GM21717 (cell line): ENCODE measurements around the gene PNPLA8.

Experiments used
- ATAC-seq: cut with Tn5 transposase; IDR thresholded peaks from one replicate; pipeline ENCODE4 v1.9.1; 2021; ENCODE audit warnings: mild to moderate bottlenecking, moderate library complexity; ENCODE audit not compliant: unreplicated experiment

PNPLA8 gene

DNA sequence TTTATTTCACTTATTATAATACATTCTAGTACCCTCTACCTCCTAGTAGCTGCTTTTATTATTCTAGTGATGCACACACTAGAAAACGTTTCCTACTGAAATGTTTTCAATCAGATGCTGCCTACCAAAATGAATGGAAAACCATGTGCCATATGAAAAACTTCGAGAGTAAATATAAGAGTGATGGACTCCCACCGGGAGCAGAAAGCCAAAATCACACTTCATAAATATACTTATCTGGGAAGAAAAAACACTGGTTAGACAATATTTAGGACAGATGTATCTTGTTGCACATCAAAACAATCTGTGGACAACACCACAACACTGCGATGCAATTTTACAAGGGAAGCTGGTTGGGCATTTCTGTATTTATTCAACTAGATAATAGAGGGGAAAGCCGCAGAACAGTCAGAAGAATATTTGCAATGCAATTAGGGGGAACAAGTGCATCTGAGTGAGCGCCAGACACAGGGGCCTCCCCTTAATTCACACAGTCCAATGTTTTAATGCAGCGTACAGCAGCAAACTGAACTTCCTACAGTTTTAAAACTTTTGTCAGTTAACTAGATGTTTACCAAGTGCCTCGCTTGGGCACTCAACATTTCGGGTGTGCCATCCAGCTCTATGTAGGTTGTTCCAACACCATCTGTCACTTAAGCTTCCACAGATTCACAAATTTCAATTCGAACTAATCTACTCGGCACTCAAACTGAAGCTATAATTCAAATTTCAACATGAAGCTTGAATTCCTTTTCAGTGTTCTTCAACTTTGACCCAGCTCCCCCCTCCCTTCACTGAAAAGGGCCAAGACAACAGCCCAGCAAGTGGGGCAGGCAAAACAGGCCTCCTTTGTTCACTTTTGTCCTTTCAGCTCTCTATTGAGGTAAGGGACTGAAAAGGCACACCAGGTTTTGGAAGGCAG lies 77.1 kb downstream of the PNPLA8 start:
- ATAC-seq = no peak

DNA sequence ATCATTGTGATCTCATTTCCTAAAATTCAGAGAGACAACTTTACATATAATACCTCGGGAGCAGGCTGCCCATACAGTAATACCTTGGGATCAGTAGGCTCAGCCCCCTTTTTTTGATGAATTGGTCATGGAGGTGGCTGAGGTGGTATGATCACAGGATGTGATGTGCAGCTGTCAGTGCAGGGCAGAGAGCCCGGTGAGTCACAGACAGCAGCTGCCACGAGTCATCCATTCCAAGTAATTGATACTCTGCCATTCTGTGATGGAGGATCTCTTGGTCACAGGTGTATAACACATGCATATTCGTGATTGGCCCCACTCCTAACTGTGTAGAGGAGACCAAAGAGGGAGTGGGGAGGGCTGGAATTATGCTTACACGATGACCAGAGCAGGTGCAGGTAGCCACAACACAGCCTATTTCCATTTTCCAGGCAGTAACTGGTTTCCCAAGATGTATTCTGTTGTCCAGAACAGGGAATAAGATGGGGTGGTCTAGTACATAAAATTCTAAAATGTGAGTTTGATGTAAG lies 83.8 kb downstream of the PNPLA8 start:
- no peak for ATAC-seq

DNA sequence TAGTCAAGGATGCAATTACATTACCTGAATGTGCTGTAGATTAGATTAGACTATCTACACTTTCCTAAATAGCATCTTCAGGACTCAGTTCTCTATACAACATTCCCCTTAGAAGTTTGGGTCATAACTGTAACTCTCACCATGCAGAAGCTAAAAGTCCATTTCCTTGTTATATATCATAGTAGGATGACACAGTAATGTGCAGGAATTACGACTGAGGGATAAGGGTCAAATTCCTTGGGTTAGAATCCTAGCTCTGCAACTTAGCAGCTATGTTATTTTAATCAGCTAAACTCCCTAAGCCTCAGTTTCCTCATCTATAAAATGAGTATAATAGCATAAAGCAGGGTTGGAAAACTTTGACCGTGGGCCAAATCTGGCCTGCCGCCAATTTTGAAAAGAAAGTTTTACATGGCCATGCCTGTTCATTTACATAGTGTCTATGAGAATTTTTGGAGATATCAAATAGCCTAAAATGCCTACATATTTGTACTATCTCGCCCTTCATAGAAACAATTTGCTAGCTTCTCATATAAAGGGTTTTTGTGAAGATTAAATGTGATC lies 84.5 kb downstream of the PNPLA8 start:
- ATAC-seq = no peak

DNA sequence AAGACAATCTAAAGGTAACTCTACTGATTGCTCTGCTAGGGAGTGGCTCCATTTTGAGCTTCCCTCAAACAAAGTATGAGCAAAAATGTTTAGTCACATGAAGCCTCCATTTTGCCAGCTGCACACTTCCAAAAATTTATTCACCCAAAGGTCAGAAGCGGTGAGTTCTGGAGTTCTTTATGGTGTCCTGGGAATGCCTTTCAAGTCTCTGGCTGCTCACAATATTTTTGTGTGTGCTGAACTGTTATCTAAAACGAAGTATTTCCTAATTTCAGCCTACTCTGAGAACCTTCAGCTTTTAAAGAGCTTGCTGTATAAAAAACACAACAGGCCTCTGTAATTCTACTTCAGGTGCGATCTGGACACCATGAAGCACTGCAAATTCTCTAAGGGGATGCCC lies 85.3 kb downstream of the PNPLA8 start:
- no peak for ATAC-seq

DNA sequence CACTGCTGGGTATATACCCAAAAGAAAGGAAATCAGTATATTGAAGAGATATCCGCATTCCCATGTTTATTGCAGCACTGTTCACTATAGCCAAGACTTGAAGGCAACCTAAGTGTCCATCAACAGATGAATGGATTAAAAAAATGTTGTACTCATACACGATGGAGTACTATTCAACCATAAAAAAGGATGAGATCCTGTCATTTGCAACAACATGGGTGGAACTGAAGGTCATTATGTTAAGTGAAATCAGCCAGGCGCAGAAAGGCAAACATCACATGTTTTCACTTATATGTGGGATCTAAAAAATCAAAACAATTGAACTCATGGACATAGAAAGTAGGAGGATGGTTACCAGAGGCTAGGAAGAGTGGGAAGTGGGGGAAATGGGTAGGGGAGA lies 89.0 kb downstream of the PNPLA8 start:
- ATAC-seq = no peak

DNA sequence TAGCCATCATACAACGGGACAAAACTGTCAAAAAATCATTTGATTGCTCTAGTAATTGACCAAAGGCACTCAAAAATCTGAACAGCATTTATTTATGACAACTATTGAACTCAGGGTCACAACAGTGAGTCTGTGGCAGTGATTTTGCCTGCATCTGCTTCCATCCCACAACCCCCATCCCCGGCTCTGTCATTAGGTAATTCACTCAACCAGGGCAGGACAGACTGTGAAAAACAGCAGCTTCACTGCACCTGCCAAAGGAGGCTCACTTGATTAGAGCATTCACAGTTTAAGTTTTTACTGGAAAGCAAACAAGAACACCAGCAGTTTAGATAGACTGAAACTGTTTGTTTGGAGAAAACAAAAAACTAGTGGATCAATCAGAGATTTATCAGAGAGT lies 91.9 kb downstream of the PNPLA8 start:
- ATAC-seq = no peak

DNA sequence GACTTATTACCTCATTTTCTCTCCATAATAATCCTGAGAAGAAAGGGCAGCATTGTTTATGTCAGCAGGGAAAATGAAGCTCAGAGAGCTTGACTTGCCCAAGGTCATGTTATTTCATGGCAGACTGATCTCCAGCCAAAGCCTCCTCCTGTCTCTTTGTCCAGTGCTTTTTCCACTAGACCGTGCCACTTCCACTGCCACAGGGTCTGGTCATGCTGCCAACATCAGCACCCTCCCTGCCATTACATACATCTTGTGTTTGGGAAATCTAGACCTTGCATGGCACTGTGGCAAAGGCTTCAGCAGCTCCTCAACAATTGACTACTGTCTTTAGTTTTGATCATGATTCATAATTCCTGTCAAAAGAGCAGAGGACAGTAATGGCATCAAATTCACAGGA lies 94.8 kb downstream of the PNPLA8 start:
- no peak for ATAC-seq

DNA sequence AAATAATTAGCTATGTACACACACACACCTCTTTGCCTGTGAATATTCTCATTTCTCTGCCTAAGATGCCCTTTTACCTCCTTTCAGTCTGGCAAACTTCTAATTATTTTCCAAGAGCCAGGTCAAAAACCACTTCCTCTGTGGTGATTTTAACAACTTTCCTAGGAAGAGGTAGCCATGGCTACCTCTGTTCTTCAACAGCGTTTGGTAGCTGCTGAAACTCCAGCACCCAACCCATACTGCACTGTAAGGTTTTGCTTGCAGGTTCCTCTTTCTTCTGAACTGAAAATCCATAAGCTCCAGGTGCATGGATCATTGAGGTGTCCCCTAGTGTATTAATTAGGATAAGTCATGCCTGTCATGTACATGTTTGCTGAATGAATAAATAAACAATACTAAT lies 95.3 kb downstream of the PNPLA8 start:
- no peak for ATAC-seq

DNA sequence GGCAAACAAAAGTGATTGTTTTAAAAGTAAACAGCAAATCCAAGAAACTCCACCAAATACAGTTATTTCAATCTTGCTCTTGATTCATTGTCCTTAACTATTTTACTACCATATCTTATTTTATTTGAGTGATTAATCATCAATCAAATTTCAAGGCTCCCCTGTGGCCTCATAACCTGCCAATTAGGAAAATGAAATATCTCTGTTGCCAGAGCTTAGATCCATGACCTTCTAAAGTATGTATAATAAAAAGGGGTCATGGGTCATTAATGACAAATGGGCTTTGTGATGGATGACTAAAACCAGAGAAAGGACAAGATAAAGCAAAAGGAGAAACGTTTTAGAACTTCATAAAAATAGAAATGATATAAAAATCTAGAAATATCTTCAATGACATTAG lies 98.2 kb downstream of the PNPLA8 start:
- ATAC-seq = no peak

DNA sequence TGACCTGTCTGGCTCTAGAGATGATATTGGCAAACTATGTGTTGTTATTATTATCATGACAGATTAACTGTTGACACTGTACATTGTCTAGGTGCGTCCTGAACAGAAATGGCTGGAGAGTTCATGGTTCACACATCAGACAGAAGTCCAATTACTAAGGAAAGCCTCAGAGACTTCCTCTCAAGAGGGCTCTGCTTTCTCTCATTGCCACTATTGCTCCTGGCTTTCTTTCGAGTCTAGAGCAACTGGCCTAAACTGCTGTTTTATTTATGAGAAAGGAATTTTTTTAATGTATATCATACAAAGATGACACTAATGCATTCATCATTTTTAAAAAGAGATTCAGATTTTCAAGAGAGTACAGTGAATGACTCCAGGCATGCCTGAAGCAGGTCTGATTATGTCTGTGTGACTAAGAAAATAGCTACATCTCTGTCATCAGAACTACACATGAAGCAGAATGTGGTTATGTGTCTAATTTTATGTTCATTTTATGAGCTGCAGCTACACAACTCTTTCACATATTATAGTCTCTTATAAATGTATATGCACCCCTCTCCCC lies 100.1 kb downstream of the PNPLA8 start:
- no peak for ATAC-seq

DNA sequence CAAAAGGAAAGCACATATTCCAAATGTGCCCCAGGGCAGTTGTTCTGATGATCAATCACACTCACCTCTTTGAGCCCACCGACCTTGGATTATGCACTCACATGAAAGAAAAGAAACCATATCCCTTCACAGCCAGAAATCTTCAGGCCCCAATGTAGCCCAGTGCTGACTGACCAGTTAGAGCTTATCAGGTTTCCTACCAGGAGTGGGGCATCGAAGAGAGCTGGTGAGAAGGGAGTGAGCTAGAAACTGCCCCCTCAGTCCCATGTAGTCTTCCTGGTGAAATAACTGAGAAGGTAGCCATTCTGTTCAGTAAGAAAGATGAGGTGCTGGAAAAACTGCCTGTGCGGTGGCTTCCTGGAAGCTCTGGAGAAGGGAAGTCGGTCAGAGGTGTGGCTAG lies 101.9 kb downstream of the PNPLA8 start:
- ATAC-seq = no peak

DNA sequence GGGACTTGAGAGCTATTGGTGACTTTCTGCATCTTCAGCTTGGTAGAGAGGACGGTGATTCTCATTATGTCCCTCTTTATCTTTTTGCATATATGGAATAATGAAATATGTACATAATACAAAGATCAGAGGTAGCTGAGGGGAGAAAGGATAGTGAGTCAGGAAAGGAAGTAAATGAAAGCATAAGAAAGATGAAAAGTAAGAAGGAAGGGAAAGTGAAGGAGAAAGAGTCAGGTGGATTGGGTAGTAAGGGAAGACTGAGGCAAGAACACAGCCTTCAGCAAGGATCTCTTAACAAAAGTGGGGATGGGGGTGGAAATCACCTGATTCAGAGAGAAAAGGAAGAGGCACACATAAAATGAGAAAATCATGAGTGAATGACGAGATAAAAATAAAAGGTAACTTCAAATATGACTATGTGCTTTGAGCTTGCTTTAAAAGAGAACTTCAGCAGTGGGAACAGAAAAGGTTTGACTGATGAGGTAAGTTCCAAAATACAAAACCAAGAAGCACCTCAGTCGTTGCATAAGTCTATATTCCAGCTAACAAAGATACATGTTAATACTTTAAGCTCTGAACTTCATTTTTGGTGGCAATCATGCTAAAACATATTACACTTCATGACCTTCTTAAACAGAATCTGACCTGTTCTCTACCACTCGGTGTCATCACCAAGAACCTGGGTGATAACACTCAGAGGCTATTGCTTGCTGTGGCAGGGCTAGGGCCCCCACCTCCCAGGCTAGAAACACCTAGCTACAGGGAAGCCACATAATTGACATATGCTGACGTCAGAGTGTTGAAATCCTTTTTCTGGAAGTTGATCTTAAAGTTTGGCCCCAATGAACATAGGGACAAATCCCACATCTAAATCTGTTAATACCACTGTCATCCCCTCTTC lies 102.6 kb downstream of the PNPLA8 start:
- ATAC-seq = no peak

DNA sequence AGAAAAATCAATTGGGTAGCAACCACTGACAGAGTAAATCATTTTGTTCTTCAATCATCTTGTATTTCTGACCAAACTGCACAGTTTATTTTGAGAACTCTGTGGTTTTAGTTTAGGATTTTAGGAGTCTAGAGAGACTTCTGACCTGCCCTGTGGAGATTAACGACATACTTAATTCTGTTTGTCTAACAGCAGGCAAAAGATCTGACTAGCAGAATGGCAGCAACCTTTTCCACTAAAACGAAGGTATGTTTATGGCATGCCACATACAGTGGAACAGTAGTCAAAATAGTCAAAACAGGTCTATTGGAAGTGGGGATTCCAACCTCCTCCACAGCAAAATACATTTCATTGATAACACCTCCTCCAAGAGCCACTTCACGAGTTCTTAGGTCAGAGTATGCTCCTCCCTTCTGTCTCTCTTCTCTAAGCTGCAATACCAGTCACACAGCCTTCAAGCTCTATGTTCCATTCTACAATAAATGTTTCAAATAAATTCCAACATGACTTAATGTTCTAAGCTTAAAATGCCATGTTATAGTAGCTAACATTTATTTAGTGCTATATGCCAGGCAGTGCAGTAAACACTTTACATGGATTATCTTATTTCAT lies 104.1 kb downstream of the PNPLA8 start:
- no peak for ATAC-seq
